Left hindlimb (tissue), 1 donor: Measurements from ENCODE around the gene TCF7.

Experiments used
- DNase-seq: peaks from one replicate; pipeline ENCODE4 v3.0.0-alpha.2; 2018

The TCF7 gene

GRCh38 chr5:134132372-134133187 lies 18.1 kb downstream of the TCF7 start:
- DNase-seq = no peak

DNA sequence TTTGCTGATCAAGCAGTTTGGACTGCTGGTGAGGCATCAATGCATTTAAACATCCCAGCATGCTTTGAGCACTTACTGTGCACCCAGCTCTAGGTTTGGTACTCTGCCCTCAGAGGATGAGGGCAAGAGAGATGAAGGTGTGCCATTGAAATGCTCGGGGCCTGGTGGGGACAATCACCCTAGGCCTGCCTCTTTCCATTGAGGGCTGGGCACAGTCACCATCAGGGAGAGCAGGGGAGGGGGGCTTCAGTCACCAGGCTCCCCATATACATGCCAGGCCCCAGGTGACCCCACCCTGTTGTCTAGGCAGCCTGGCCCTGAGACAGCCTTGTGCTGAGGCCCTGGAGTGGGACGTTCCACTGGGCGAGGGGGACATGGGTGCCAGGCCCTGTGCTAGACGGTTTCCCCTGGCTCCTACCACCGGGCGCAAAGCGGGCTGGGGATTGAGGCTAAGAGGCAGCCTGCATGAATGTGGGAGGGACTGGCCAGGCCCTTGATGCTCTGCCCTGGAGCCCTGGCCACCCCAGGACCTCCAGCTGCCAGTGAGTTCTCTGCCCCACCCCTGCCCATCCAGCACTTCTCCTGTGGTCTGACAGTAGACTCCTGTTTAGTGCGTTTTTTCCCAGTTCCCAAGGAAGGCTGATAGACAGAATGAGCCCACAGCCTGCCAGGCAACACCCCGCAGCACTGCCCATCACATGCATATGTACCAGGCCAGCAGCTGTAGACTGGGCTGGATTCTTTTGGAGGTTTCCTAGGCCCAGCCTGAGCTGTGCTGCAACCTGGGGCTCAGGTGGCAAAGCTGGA lies 18.9 kb downstream of the TCF7 start:
- no peak for DNase-seq

DNA sequence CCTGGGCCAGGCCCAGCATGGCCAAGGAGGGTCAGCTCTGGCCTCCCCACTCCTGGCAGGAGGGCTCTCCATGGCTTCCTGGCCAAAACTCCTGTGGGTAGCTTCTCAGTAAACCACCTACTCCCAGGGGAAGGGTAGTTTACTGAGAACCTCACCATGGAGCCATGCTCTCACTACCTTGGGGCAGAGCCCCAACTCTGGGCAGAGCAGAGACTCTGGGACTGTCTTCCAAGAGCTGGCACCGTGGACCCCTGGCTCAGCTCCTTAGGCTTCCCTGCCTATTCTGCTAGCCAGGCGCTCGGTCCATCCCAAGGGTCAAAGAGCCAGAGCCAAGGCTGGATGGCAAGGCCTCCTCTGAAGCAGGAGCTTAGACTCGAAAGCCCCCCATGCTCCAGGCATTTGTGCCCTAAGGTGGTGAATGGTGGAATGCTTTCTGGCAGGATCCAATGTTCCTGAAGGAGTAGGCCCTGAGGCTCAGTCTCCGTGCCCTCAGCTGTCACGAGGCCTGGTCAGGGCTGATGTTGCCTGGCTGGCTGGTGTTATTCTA lies 19.6 kb downstream of the TCF7 start:
- no peak for DNase-seq

- no peak for DNase-seq
These were observed 20.7 kb downstream of the TCF7 start for GRCh38 chr5:134135091-134135655.

DNA sequence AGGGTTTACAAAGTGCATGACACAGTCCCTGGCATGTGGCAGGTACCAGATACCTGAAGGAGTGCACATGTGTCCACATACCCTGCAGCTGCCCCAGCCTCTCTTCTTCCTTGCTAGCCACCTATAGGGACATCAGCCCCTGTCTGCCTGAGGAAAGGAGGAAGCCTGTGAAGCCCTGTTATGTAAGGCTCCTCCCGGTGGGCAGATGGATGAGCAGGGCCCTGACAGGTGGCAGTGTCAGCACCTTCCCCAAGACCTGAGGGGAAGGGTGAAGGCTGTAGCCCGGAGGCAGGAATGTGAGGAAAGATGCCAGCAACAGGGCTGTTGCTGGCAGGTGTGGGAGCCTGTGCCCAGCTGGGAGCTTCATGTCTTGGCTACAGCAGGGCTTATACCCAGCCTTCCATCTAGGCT lies 21.7 kb downstream of the TCF7 start:
- DNase-seq = no peak

- DNase-seq = no peak
These were observed 22.3 kb downstream of the TCF7 start for GRCh38 chr5:134136771-134137170.

DNA sequence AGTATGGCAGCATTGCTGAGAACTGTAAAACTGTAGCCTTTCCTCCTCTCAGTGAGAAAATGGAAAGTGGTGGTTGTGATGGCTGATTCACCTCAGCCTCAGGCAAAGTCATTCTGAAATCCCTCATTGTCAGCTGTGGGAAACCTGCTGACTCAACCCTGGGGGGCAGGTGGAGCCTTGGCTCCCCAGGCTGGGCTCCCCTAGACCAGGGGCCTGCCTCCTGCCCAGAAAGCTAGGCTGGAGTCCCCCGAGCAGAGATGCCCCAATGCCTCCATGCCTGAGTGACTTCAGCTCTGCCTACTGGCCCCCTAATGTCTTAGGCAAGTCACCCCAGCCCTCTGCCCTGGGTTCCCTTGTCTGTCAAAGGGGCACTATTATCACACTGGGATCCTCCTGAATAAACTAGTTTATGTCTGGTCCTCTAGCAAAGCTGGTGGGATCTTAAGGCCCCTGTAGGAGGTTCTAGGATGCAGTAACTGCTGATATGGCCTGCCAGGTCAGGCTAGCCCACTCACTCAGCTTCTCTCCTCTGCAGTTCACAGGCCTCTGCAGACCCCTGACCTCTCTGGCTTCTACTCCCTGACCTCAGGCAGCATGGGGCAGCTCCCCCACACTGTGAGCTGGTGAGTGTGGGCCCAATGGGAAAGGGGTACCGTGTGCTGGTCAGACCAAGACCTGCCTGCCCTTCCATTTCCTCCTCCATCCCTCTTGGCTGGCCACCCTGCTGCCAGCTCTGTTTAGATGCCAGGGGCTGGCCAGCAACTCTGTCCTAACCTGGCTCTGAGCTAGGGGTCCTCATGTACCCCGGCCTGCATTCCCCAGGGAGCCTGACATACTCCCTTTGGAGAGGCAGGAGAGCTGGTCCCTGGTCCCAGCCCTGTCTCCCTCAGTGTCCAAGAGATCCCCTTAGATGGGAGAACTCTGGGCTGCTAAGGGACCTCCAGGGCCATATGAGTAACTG lies 24.2 kb downstream of the TCF7 start:
- no peak for DNase-seq

DNA sequence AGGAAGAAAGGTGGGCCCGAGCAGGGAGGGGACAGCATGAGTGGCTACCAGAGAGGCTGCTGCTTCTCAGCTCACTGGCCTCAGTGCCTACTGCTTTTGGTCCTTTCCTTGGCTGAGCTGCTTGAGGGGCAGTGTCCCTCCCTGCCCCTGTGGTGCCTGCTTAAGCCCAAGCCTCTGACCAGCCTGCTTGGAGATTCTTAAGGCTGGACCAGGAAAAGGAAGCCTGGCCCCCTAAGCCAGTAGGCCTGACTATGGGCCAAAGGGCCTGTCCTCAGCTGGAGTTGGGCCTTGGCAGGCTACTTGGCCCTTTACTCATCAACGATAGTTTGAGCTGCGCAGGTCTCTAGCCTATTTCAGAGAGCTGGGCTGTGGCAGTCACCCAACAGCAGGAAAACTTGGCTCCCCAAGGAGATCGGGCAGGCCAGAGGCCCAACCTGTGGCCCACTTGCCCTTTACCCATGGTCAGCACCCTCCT lies 24.9 kb downstream of the TCF7 start:
- DNase-seq = no peak

DNA sequence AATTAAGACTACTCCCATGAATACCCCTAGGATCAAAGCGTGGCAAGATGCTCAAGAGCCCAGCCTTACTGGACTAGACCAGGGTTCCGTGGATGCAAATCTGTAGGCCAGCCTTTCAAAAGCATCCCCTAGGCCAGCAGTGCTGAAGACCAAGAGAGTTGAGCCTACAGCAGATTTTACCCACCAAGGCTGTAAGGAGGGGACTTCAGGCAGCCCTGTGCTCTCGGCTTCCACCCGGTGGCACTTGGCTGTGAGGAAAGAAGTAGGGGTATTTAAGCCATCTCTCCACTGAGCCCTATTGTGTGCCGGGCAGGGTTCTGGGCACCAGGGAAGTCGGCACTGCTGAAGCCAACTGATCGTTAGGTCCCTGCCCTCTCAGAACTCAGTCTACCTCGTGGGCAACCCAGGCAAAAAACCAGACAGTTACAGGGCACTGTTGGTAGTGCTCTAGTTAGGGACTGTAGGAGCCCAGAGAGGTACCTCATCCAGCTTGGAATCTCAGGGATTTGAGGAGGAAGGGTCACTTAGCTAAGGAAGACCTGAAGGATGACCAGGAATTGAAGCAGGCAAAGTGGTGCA lies 25.5 kb downstream of the TCF7 start:
- no peak for DNase-seq

DNA sequence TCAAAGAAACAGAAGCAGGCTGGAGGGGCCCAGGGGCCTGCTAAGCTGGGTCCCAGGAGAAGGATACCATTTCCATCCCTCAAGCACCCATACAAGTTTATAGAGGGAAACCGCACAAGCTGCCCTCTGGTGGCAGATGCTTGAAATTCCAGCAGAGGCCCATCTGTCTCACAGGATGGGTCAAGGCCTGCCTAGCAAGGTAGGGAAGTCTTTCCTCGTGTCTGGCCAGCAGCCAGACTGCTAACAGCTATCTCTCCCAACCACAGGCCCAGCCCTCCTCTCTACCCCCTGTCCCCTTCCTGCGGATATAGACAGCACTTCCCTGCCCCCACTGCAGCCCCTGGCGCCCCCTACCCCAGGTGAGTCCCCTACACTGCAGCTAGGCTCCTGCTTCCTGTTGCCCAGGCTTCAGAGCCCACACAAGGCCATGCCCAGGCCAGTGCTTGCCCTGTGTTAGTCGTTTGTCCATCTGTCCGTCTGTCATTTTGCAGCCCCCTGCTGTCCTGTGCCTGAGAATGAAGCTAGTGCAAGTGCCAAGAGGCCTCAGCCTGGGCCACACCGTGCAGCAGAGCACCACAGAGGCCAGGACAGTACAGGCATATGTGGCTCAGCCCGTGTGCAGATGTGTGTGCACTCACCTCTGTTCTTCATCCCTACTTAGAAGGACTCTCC lies 26.2 kb downstream of the TCF7 start:
- DNase-seq = no peak

DNA sequence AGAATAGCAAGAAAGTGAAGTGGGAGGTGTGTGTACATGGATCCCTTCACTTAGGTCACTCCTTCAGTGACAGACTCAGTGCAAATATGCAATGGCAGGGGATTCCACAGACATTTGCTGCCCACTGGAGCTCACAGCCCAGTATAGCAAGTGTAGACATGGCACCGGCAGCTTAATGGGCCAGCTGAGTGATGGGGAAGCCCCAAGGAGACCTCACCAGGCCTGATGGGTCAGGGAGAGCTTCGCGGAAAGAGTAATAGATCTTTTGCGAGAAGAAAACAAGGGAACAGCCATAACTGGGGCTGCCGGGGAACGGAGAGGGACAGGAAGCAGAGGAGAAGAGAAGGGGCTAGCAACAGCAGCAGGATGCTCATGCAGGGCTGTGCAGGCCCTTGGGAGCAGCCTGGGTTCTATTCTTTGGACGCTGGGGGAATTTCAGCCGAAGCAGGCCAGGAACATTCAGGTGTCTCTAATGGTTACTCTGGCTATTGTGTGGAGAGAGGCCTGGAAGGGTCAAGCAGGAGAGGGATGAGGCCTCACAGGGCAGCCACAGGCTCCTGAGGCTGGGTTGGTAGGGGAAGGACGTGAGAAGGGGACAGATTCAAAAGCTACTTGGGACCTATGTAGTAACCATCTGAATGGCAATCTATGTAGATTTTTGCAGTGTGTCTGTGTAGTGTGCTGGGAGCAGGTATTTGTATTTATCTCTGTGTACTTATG lies 27.0 kb downstream of the TCF7 start:
- DNase-seq = no peak

DNA sequence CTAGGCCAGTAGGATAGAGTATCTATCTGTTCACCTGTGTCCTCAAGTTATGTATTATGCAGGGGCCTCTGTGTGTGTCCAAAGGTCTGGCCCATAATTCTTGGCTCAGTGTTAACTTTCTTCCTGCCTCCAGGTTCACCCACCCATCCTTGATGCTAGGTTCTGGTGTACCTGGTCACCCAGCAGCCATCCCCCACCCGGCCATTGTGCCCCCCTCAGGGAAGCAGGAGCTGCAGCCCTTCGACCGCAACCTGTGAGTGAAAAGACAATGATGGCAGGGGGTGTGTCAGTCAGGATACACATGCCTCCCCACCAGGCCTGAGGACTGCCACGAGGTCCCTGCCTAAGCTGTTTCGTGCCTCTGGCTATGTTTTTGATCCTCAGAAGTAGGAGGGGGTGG lies 27.6 kb downstream of the TCF7 start:
- DNase-seq = no peak

- DNase-seq = no peak
These were observed 28.3 kb downstream of the TCF7 start for GRCh38 chr5:134142806-134143205.

- no peak for DNase-seq
These were observed 28.9 kb downstream of the TCF7 start for GRCh38 chr5:134143431-134143830.

GRCh38 chr5:134143944-134144941 lies 29.8 kb downstream of the TCF7 start:
- DNase-seq = no peak

GRCh38 chr5:134145041-134145757 lies 30.7 kb downstream of the TCF7 start:
- no peak for DNase-seq

DNA sequence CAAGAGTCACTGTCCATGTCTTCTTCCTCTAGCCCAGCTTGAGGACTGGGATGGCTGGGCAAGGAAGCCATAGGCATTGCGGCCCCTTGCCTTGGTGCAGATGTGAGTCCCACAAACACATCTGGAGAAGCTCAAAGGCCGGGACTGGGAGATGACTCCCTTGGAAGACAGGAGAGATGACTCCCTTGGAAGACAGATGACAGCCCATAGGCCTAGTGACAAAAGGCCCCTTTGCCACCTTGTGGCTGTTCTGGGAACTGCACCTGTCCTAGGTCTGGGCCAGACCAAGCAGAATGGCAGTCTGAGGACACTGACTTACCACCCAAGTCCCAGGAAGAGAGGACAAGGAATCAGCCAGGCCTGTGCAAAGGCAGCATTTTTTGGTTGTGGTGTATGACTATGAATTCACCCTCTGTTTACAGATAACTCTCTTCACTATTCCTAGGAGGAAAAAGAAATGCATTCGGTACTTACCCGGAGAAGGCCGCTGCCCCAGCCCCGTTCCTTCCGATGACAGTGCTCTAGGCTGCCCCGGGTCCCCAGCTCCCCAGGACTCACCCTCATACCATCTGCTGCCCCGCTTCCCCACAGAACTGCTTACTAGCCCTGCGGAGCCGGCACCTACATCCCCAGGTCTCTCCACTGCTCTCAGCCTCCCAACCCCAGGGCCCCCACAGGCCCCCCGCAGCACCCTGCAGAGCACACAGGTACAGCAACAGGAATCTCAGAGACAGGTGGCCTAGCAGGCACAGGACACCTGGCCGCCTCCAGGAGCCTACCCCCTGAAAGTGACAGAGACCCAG lies 31.5 kb downstream of the TCF7 start:
- peak; percentile 63 for DNase-seq
